Neural progenitor cell (in vitro differentiated cells): Measurements from ENCODE around the gene ITPR2. TPM values are rescaled to one million over a fixed set of nuclear protein-coding genes. Genes with fewer than 3 reads are reported as not detected.

ENCODE experiments used
- DNase-seq: peaks from one replicate; pipeline ENCODE4 v3.0.0-alpha.2; 2016; ENCODE audit warnings: low spot score
- H2AFZ ChIP-seq: fragments of 200-600 bp; sonication (generic); replicated peaks from 2 replicates; pipeline ENCODE4 v1.6.1; 2016; ENCODE audit warnings: antibody characterized with exemption
- H3F3A ChIP-seq: fragments of 200-600 bp; sonication (generic); 2 replicates; pipeline ENCODE4 v1.6.1; 2016; ENCODE audit warnings: antibody characterized with exemption, low read depth
- H3K27ac ChIP-seq: fragments of 200-600 bp; sonication (generic); 2 replicates; pipeline ENCODE4 v1.5.1; 2016; ENCODE audit warnings: mild to moderate bottlenecking
- H3K27me3 ChIP-seq: fragments of 200-600 bp; sonication (generic); 2 replicates; pipeline ENCODE4 v1.6.1; 2016; ENCODE audit warnings: mild to moderate bottlenecking, moderate library complexity
- H3K36me3 ChIP-seq: fragments of 200-600 bp; sonication (generic); 2 replicates; pipeline ENCODE4 v1.5.1; 2016
- H3K4me1 ChIP-seq: fragments of 200-600 bp; sonication (generic); 2 replicates; pipeline ENCODE4 v1.6.1; 2016; ENCODE audit warnings: mixed run types
- H3K4me2 ChIP-seq: fragments of 200-600 bp; sonication (generic); 2 replicates; pipeline ENCODE4 v1.6.1; 2016
- H3K4me3 ChIP-seq: fragments of 200-600 bp; sonication (generic); 2 replicates; pipeline ENCODE4 v1.5.1; 2016
- H3K79me2 ChIP-seq: fragments of 200-600 bp; sonication (generic); 2 replicates; pipeline ENCODE4 v1.6.1; 2016; ENCODE audit warnings: low read depth
- H3K9ac ChIP-seq: fragments of 200-600 bp; sonication (generic); 2 replicates; pipeline ENCODE4 v1.6.1; 2016
- H3K9me3 ChIP-seq: fragments of 200-600 bp; sonication (generic); 2 replicates; pipeline ENCODE4 v1.5.1; 2016; ENCODE audit warnings: low read depth
- H4K20me1 ChIP-seq: fragments of 200-600 bp; sonication (generic); 2 replicates; pipeline ENCODE4 v1.6.1; 2016; ENCODE audit warnings: low read depth
- H3K27ac Mint-ChIP-seq: 3 replicates; pipeline ENCODE4 v1.8.0; 2021; ENCODE audit warnings: mixed read lengths
- H3K27me3 Mint-ChIP-seq: 2 replicates; pipeline ENCODE4 v1.8.0; 2022; ENCODE audit warnings: low read depth, mild to moderate bottlenecking, inconsistent platforms, moderate library complexity, mixed read lengths; ENCODE audit not compliant: insufficient read depth
- H3K36me3 Mint-ChIP-seq: 3 replicates; pipeline ENCODE4 v1.8.0; 2021; ENCODE audit warnings: mixed read lengths
- H3K4me1 Mint-ChIP-seq: 3 replicates; pipeline ENCODE4 v1.8.0; 2021; ENCODE audit warnings: mixed read lengths
- H3K4me3 Mint-ChIP-seq: 3 replicates; pipeline ENCODE4 v1.8.0; 2021; ENCODE audit warnings: mild to moderate bottlenecking, moderate library complexity, mixed read lengths
- H3K9me3 Mint-ChIP-seq: 3 replicates; pipeline ENCODE4 v1.8.0; 2020; ENCODE audit warnings: mixed read lengths
- CTCF ChIP-seq: fragments of 200-600 bp; sonication (generic); IDR thresholded peaks from 2 replicates; pipeline ENCODE4 v1.5.1; 2017; ENCODE audit warnings: antibody characterized with exemption, mild to moderate bottlenecking
- EZH2 ChIP-seq: fragments of 200-600 bp; sonication (generic); IDR thresholded peaks from 2 replicates; pipeline ENCODE4 v1.6.1; 2017; ENCODE audit warnings: antibody characterized with exemption, mild to moderate bottlenecking, moderate library complexity
- EZH2phosphoT487 ChIP-seq: fragments of 200-600 bp; sonication (generic); IDR thresholded peaks from 2 replicates; pipeline ENCODE4 v1.6.1; 2017; ENCODE audit warnings: antibody characterized with exemption
- total RNA-seq: library from RNA; depleted of rRNA; stranded (reverse); fragments of >200 nt; gene quantifications from 2 replicates; pipeline ENCODE4 v1.2.3, GENCODE V29; 2015; ENCODE audit warnings: low replicate concordance

The ITPR2 gene
- total RNA-seq, 1 donor from 2014 or later = 11.4 TPM

GRCh38 chr12:26548227-26548626 is 284.8 kb downstream of the ITPR2 start:
- H3K79me2 ChIP-seq = no peaks in the 10 kb centered on the region
- H3K27me3 Mint-ChIP-seq = no peaks in the 10 kb centered on the region
- no peak overlapping the region for H2AFZ ChIP-seq
- no peaks in the 10 kb centered on the region for H3F3A ChIP-seq
- no peaks in the 10 kb centered on the region for H3K36me3 Mint-ChIP-seq
- no peak overlapping the region for H3K27ac ChIP-seq
- H4K20me1 ChIP-seq = no peaks in the 10 kb centered on the region
- no peak for DNase-seq
- H3K4me3 ChIP-seq = no peak overlapping the region
- TF ChIP-seq EZH2 (no peak), EZH2phosphoT487 (no peak), CTCF (no peak)
- no peak overlapping the region for H3K27ac Mint-ChIP-seq
- no peaks in the 10 kb centered on the region for H3K27me3 ChIP-seq
- H3K4me1 Mint-ChIP-seq = no peaks in the 10 kb centered on the region
- H3K4me1 ChIP-seq = no peaks in the 10 kb centered on the region
- no peaks in the 10 kb centered on the region for H3K9me3 ChIP-seq
- H3K9me3 Mint-ChIP-seq = peaks cover 4% of the 10 kb centered on the region
- H3K9ac ChIP-seq = no peak overlapping the region
- H3K4me2 ChIP-seq = no peak overlapping the region
- no peaks in the 10 kb centered on the region for H3K36me3 ChIP-seq
- no peak overlapping the region for H3K4me3 Mint-ChIP-seq

GRCh38 chr12:26546535-26547314 is 286.3 kb downstream of the ITPR2 start:
- H3K9ac ChIP-seq = no peak overlapping the region
- H3K27ac Mint-ChIP-seq = no peak overlapping the region
- H3K27me3 ChIP-seq = no peaks in the 10 kb centered on the region
- no peaks in the 10 kb centered on the region for H3K27me3 Mint-ChIP-seq
- no peaks in the 10 kb centered on the region for H3K79me2 ChIP-seq
- DNase-seq = no peak
- H3K36me3 Mint-ChIP-seq = no peaks in the 10 kb centered on the region
- H3F3A ChIP-seq = no peaks in the 10 kb centered on the region
- no peak overlapping the region for H3K4me3 Mint-ChIP-seq
- H3K4me3 ChIP-seq = no peak overlapping the region
- H3K4me1 Mint-ChIP-seq = no peaks in the 10 kb centered on the region
- no peaks in the 10 kb centered on the region for H3K36me3 ChIP-seq
- no peaks in the 10 kb centered on the region for H3K9me3 ChIP-seq
- no peak overlapping the region for H3K4me2 ChIP-seq
- H3K27ac ChIP-seq = no peak overlapping the region
- no peaks in the 10 kb centered on the region for H4K20me1 ChIP-seq
- TF ChIP-seq EZH2phosphoT487 (no peak), EZH2 (no peak), CTCF (no peak)
- no peaks in the 10 kb centered on the region for H3K4me1 ChIP-seq
- peaks cover 4% of the 10 kb centered on the region for H3K9me3 Mint-ChIP-seq
- H2AFZ ChIP-seq = no peak overlapping the region

- no peaks in the 10 kb centered on the region for H3K4me1 ChIP-seq
- no peaks in the 10 kb centered on the region for H3K36me3 ChIP-seq
- no peaks in the 10 kb centered on the region for H3K9me3 ChIP-seq
- H4K20me1 ChIP-seq = no peaks in the 10 kb centered on the region
- no peak overlapping the region for H3K4me3 ChIP-seq
- no peak for DNase-seq
- no peak overlapping the region for H3K4me3 Mint-ChIP-seq
- H3K9me3 Mint-ChIP-seq = no peaks in the 10 kb centered on the region
- no peak overlapping the region for H3K9ac ChIP-seq
- H3K4me1 Mint-ChIP-seq = no peaks in the 10 kb centered on the region
- no peak overlapping the region for H3K27ac Mint-ChIP-seq
- no peaks in the 10 kb centered on the region for H3K36me3 Mint-ChIP-seq
- TF ChIP-seq EZH2phosphoT487 = no peak
- no peak for TF ChIP-seq CTCF
- no peaks in the 10 kb centered on the region for H3F3A ChIP-seq
- no peak overlapping the region for H3K4me2 ChIP-seq
- H3K27ac ChIP-seq = no peak overlapping the region
- peaks cover 3% of the 10 kb centered on the region for H3K27me3 Mint-ChIP-seq
- H3K27me3 ChIP-seq = no peaks in the 10 kb centered on the region
- no peak overlapping the region for H2AFZ ChIP-seq
- H3K79me2 ChIP-seq = no peaks in the 10 kb centered on the region
Measured at GRCh38 chr12:26539131-26539530, 293.9 kb downstream of the ITPR2 start.
